Naive thymus-derived CD4-positive, alpha-beta T cell (primary cell): ENCODE measurements around the gene NUDT14. TPM values are rescaled to one million over a fixed set of nuclear protein-coding genes. Genes with fewer than 3 reads are reported as not detected.

ENCODE experiments used
- ATAC-seq: fragments of 150-1000 bp; cut with Tn5 transposase; 2 replicates; pipeline ENCODE4 v1.10.0; 2021; ENCODE audit warnings: mild to moderate bottlenecking, moderate library complexity
- CTCF ChIA-PET: fragments of 350-600 bp; sonication (Branson Sonifier 250); formaldehyde crosslinking; loops from one replicate; lab custom pipeline; 2021; ENCODE audit warnings: antibody characterized with exemption; lab: Charles Lee
- POLR2A ChIA-PET: fragments of 350-600 bp; sonication (Branson Sonifier 250); formaldehyde crosslinking; loops from one replicate; lab custom pipeline; 2021; ENCODE audit warnings: antibody characterized with exemption, inconsistent platforms; lab: Charles Lee
- DNase-seq, 9 donors: peaks; one replicate each; pipeline versions ENCODE4 v3.0.0 to v3.0.0-alpha.2; 2020 to 2022; ENCODE audit warnings: mixed read lengths in 1 of 9
- H3K27ac ChIP-seq: one replicate; pipeline ENCODE4 v1.7.0; 2013; ENCODE audit warnings: mild to moderate bottlenecking, low read depth, low read length, moderate library complexity
- H3K27me3 ChIP-seq, 2 donors: one replicate each; pipeline ENCODE4 v1.7.0; 2013; ENCODE audit warnings: low read length in 2 of 2, mild to moderate bottlenecking in 2 of 2, moderate library complexity in 2 of 2; ENCODE audit not compliant: control insufficient read depth in 2 of 2, insufficient read depth in 2 of 2
- H3K36me3 ChIP-seq, 3 experiments: 1 replicate in 2 of 3; 2 replicates in 1 of 3; pipeline ENCODE4 v1.7.0; 2013; ENCODE audit warnings: low read length in 3 of 3, mild to moderate bottlenecking in 3 of 3, moderate library complexity in 1 of 3; ENCODE audit not compliant: insufficient read depth in 3 of 3, control insufficient read depth in 2 of 3
- H3K4me1 ChIP-seq, 2 donors: one replicate each; pipeline ENCODE4 v1.7.0; 2013; ENCODE audit warnings: low read length in 2 of 2, mild to moderate bottlenecking in 2 of 2, moderate library complexity in 1 of 2; ENCODE audit not compliant: control insufficient read depth in 2 of 2, insufficient read depth in 2 of 2
- H3K4me3 ChIP-seq: 2 replicates; pipeline ENCODE4 v1.7.0; 2013; ENCODE audit warnings: mild to moderate bottlenecking, low read length
- H3K9me3 ChIP-seq, 3 experiments: 1 replicate in 2 of 3; 2 replicates in 1 of 3; pipeline ENCODE4 v1.7.0; 2013; ENCODE audit warnings: low read length in 3 of 3; ENCODE audit not compliant: control insufficient read depth in 2 of 3
- H3K27ac Mint-ChIP-seq, 9 donors: one replicate each; pipeline ENCODE4 v1.8.0; 2020 to 2022; ENCODE audit warnings: mixed read lengths in 9 of 9, mild to moderate bottlenecking in 8 of 9, moderate library complexity in 5 of 9, inconsistent platforms in 2 of 9
- H3K27me3 Mint-ChIP-seq, 5 donors: one replicate each; pipeline ENCODE4 v1.8.0; 2021 to 2022; ENCODE audit warnings: mixed read lengths in 5 of 5, mild to moderate bottlenecking in 1 of 5
- H3K36me3 Mint-ChIP-seq, 5 donors: one replicate each; pipeline ENCODE4 v1.8.0; 2020 to 2022; ENCODE audit warnings: mixed read lengths in 5 of 5, mild to moderate bottlenecking in 3 of 5, inconsistent platforms in 1 of 5
- H3K4me1 Mint-ChIP-seq, 7 donors: one replicate each; pipeline ENCODE4 v1.8.0; 2020 to 2022; ENCODE audit warnings: mixed read lengths in 7 of 7, mild to moderate bottlenecking in 3 of 7, inconsistent platforms in 1 of 7
- H3K4me3 Mint-ChIP-seq, 10 donors: one replicate each; pipeline ENCODE4 v1.8.0; 2020 to 2022; ENCODE audit warnings: mild to moderate bottlenecking in 10 of 10, mixed read lengths in 10 of 10, moderate library complexity in 6 of 10, inconsistent platforms in 2 of 10
- H3K9me3 Mint-ChIP-seq, 11 donors: one replicate each; pipeline ENCODE4 v1.8.0; 2020 to 2022; ENCODE audit warnings: mixed read lengths in 11 of 11, mild to moderate bottlenecking in 4 of 11, inconsistent platforms in 1 of 11, moderate library complexity in 1 of 11
- intact Hi-C, 2 donors: fragments of 100-400 bp; cut with micrococcal nuclease; formaldehyde crosslinking; loops; one replicate each; pipeline ENCODE4 v1.15.1; 2023
- microRNA-seq: library from miRNA; unstranded; fragments of <30 nt; microRNA quantifications from one replicate; pipeline ENCODE4 v1.2.0, GENCODE V29; 2022; ENCODE audit warnings: borderline microRNAs expressed
- polyA plus RNA-seq, 2 donors: library from polyadenylated mRNA; unstranded; fragments of 300-500 nt; fragmentation: Illumina TruSeq; gene quantifications; one replicate each; pipeline ENCODE4 v1.2.3, GENCODE V29; 2021
- total RNA-seq, 6 experiments: library from RNA in 5 of 6; stranded (reverse) in 5 of 6; gene quantifications; 1 replicate in 5 of 6; 2 replicates in 1 of 6; pipeline ENCODE4 v1.2.3 and lab custom pipeline; 2021 to 2026

The NUDT14 gene
- total and polyA plus RNA-seq, 7 experiments from 2014 or later: 17.3 to 29.6 (median 20.1) TPM

DNA sequence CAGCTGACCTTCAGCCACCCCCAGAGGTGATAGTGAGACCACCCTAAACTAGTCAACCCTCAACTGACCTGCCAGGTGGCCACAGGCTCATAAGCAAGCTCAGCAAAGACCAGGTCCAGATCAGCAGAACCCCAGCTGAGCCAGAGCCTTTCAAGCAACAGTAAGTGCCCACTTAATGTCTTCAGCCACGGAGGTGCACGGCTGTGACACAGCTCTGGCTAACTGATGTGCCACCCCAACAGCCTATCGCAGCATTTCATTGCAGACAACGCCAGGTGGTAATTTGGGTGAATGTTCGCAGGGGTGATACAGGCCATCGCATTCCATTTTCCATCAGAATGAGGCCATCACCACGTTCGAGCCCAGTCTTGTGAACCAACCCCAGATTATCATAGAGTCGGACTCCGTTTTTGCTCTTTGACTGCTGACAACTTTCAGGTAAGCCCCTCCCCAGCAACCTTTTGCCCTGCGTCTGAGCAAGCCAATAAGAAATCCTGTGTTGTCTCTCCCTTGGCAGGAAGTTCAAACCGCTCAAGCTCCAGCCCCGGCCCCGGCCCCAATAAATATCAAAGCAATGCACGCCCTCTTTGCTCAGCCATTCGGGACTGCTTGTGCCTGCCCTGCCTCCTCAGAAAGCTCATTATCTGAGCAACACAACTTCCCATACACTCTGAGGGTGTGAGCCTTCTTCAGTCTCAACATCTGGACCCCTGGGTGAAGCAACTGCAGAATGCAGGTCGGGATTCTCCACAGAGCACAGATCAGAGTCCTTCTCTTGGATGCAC is 56.9 kb downstream of the NUDT14 start:
- ChIA-PET POLR2A (no interaction called here), CTCF (no interaction called here)
- Histone ChIP-seq H3K36me3 (no peaks in the 10 kb centered on the region), H3K9me3 (peaks cover 0 to 15% (median 8%) of the 10 kb centered on the region in 3 experiments), H3K4me1 (peaks cover 0 to 6% of the 10 kb centered on the region in 2 donors), H3K27ac (no peak overlapping the region), H3K27me3 (peaks cover 0 to 2% of the 10 kb centered on the region in 2 donors), H3K4me3 (no peak overlapping the region)
- H3K9me3 Mint-ChIP-seq: peaks cover 7 to 27% (median 17%) of the 10 kb centered on the region in 11 donors
- H3K4me1 Mint-ChIP-seq: peaks cover 4 to 13% (median 5%) of the 10 kb centered on the region in 7 donors
- H3K4me3 Mint-ChIP-seq: peak overlapping the region in 6 of 10 donors; percentile 16 to 52 (median 43)
- H3K27me3 Mint-ChIP-seq: peaks cover 15 to 37% (median 22%) of the 10 kb centered on the region in 5 donors
- DNase-seq: no peak
- intact Hi-C loops: no loop called here
- ATAC-seq: no peak
- no peak overlapping the region for H3K27ac Mint-ChIP-seq
- peaks cover 0 to 15% (median 3%) of the 10 kb centered on the region in 5 donors for H3K36me3 Mint-ChIP-seq

DNA sequence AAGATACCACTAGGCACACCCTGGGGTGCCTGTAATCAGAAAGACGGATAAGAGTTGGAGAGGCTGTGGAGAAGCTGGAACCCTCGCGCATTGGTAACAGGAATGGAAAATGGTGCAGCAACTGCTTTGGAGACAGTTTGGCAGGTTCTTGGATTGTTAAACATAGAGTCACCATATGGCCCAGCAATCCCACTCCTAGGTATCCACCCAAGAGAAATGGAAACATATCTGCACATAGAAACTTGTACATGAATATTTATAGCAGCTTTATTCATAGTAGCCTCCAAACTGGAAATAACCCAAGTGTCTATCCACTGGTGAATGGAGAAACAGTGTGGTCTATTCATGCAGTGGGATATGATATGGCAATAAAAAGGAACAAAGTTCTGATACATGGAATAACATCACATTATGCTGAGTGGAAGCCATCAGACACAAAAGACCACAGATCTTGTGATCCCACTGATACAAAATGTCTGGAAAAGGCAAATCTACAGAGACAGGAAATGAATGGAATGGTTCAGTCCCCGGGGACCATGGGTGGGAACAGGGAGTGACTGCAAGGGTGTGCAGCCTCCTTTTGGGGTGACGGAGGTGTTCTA is 57.9 kb downstream of the NUDT14 start:
- Histone ChIP-seq H3K27me3 (peaks cover 0 to 2% of the 10 kb centered on the region in 2 donors), H3K36me3 (no peaks in the 10 kb centered on the region), H3K27ac (no peak overlapping the region), H3K4me1 (peaks cover 0 to 6% of the 10 kb centered on the region in 2 donors), H3K4me3 (no peak overlapping the region), H3K9me3 (peaks cover 0 to 15% (median 8%) of the 10 kb centered on the region in 3 experiments)
- peaks cover 0 to 15% (median 3%) of the 10 kb centered on the region in 5 donors for H3K36me3 Mint-ChIP-seq
- peaks cover 4 to 13% (median 5%) of the 10 kb centered on the region in 7 donors for H3K4me1 Mint-ChIP-seq
- POLR2A ChIA-PET: no interaction called here
- H3K27me3 Mint-ChIP-seq: peaks cover 21 to 41% (median 26%) of the 10 kb centered on the region in 5 donors
- DNase-seq: no peak
- no peak overlapping the region for H3K4me3 Mint-ChIP-seq
- peaks cover 7 to 25% (median 17%) of the 10 kb centered on the region in 11 donors for H3K9me3 Mint-ChIP-seq
- no peak overlapping the region for H3K27ac Mint-ChIP-seq
- no peak for ATAC-seq
- intact Hi-C loops: no loop called here
- CTCF ChIA-PET: no interaction called here

Small RNAs within 50 kb of the gene (microRNA-seq; reads per million reads assigned to microRNA genes)
- gene MIR6765: not detected

Other genes with a start within 250 kb of the NUDT14 start
- under 1 TPM in 1 of 5 experiments, not detected in 4; 0.02 TPM for gene AHNAK2, start 202.9 kb downstream of the NUDT14 start, total RNA-seq
- not detected for gene AHNAK2, start 202.9 kb downstream of the NUDT14 start, polyA plus RNA-seq
- 1 to 10 TPM in 4 of 5 experiments, under 1 TPM in 1; 0.51 to 2.1 (median 1.3) TPM for gene CLBA1, start 195.5 kb downstream of the NUDT14 start, total RNA-seq
- gene CLBA1, start 195.5 kb downstream of the NUDT14 start, polyA plus RNA-seq: under 1 TPM; 0.26 to 0.72 TPM
- gene CDCA4, start 160.2 kb downstream of the NUDT14 start, total RNA-seq: 10 to 100 TPM; 12.7 to 47.8 (median 14.0) TPM
- gene CDCA4, start 160.2 kb downstream of the NUDT14 start, polyA plus RNA-seq: 10 to 100 TPM in 1 of 2 donors, 1 to 10 TPM in 1; 8.0 to 12.1 TPM
- gene GPR132, start 115.9 kb downstream of the NUDT14 start, total RNA-seq: 10 to 100 TPM; 37.8 to 58.7 (median 45.2) TPM
- 10 to 100 TPM in 1 of 2 donors, 1 to 10 TPM in 1; 9.3 to 40.2 TPM for gene GPR132, start 115.9 kb downstream of the NUDT14 start, polyA plus RNA-seq
- gene JAG2, start 12.5 kb downstream of the NUDT14 start, total RNA-seq: 1 to 10 TPM in 3 of 5 experiments, under 1 TPM in 2; 0.27 to 5.7 (median 2.2) TPM
- under 1 TPM in 1 of 2 donors, not detected in 1; 0.21 TPM for gene JAG2, start 12.5 kb downstream of the NUDT14 start, polyA plus RNA-seq
- 10 to 100 TPM; 30.8 to 43.0 (median 40.1) TPM for gene BTBD6, start 67.2 kb upstream of the NUDT14 start, total RNA-seq
- gene BTBD6, start 67.2 kb upstream of the NUDT14 start, polyA plus RNA-seq: 1 to 10 TPM; 4.0 to 7.9 TPM
- gene BRF1, start 119.7 kb upstream of the NUDT14 start, total RNA-seq: 10 to 100 TPM; 49.8 to 75.7 (median 61.4) TPM
- gene BRF1, start 119.7 kb upstream of the NUDT14 start, polyA plus RNA-seq: 10 to 100 TPM in 1 of 2 donors, 1 to 10 TPM in 1; 7.1 to 11.9 TPM
- gene PACS2, start 133.4 kb upstream of the NUDT14 start, total RNA-seq: 10 to 100 TPM; 33.9 to 75.4 (median 72.3) TPM
- gene PACS2, start 133.4 kb upstream of the NUDT14 start, polyA plus RNA-seq: 1 to 10 TPM; 1.5 to 4.5 TPM
- gene TEX22, start 217.2 kb upstream of the NUDT14 start, total RNA-seq: 10 to 100 TPM in 1 of 5 experiments, 1 to 10 TPM in 4; 1.4 to 10.5 (median 6.5) TPM
- under 1 TPM; 0.21 to 0.25 TPM for gene TEX22, start 217.2 kb upstream of the NUDT14 start, polyA plus RNA-seq
- gene MTA1, start 238.5 kb upstream of the NUDT14 start, total RNA-seq: 100 to 1,000 TPM; 117 to 132 (median 125) TPM
- gene MTA1, start 238.5 kb upstream of the NUDT14 start, polyA plus RNA-seq: 1 to 10 TPM; 2.8 to 5.2 TPM